Endothelial cell of umbilical vein (primary cell): ENCODE measurements around the gene LAP3.

Experiments used
- EZH2 ChIP-seq: IDR thresholded peaks from 2 replicates; pipeline ENCODE4 v1.6.1; 2012; ENCODE audit warnings: borderline replicate concordance, low read depth, mild to moderate bottlenecking, moderate library complexity, low read length, inconsistent platforms; ENCODE audit not compliant: severe bottlenecking
- FOS ChIP-seq: IDR thresholded peaks from 2 replicates; pipeline ENCODE4 v1.6.1; 2011; ENCODE audit warnings: mild to moderate bottlenecking, low read length, moderate library complexity, borderline replicate concordance; ENCODE audit not compliant: insufficient read depth
- GATA2 ChIP-seq: IDR thresholded peaks from 2 replicates; pipeline ENCODE4 v1.7.0; 2011; ENCODE audit warnings: low read depth, mild to moderate bottlenecking, moderate library complexity, mixed read lengths, low read length; ENCODE audit not compliant: insufficient read length, insufficient read depth
- JUN ChIP-seq: IDR thresholded peaks from 2 replicates; pipeline ENCODE4 v1.6.1; 2011; ENCODE audit warnings: borderline replicate concordance, low read depth; ENCODE audit not compliant: insufficient read length, insufficient read depth
- MYC ChIP-seq: IDR thresholded peaks from one replicate; pipeline ENCODE4 v1.6.1; 2011; ENCODE audit warnings: mild to moderate bottlenecking, low read depth, low read length
- POLR2A ChIP-seq: IDR thresholded peaks from 2 replicates; pipeline ENCODE4 v1.6.1; 2012; ENCODE audit warnings: low read depth, mild to moderate bottlenecking, control low read depth, low read length
- TF ChIP-seq, protein P1 (sequence below), 2 donors: IDR thresholded peaks; 1 replicate in 1 of 2; 2 replicates in 1 of 2; pipeline ENCODE4 v1.5.1; 2011; ENCODE audit warnings: low read length in 2 of 2, mild to moderate bottlenecking in 2 of 2, moderate library complexity in 2 of 2, control low read depth in 1 of 2, inconsistent platforms in 1 of 2, low read depth in 1 of 2; ENCODE audit not compliant: insufficient read depth in 1 of 2; ENCODE audit errors: extremely low read depth in 1 of 2
- TF ChIP-seq, protein P2 (sequence below): IDR thresholded peaks from 2 replicates; pipeline ENCODE4 v1.6.1; 2011; ENCODE audit not compliant: insufficient read depth, insufficient read length

- TF ChIP-seq, protein P1, sequence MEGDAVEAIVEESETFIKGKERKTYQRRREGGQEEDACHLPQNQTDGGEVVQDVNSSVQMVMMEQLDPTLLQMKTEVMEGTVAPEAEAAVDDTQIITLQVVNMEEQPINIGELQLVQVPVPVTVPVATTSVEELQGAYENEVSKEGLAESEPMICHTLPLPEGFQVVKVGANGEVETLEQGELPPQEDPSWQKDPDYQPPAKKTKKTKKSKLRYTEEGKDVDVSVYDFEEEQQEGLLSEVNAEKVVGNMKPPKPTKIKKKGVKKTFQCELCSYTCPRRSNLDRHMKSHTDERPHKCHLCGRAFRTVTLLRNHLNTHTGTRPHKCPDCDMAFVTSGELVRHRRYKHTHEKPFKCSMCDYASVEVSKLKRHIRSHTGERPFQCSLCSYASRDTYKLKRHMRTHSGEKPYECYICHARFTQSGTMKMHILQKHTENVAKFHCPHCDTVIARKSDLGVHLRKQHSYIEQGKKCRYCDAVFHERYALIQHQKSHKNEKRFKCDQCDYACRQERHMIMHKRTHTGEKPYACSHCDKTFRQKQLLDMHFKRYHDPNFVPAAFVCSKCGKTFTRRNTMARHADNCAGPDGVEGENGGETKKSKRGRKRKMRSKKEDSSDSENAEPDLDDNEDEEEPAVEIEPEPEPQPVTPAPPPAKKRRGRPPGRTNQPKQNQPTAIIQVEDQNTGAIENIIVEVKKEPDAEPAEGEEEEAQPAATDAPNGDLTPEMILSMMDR (IDR thresholded peaks at IDR 0.05; ENCODE audit: extremely low read depth in 1 of 2, insufficient read depth in 1 of 2, low read depth in 1 of 2, low read length in 2 of 2) = no peak
- TF ChIP-seq POLR2A (no peak), EZH2 (no peak), MYC (no peak), FOS (no peak), JUN (no peak), GATA2 (no peak)
- TF ChIP-seq, protein P2, sequence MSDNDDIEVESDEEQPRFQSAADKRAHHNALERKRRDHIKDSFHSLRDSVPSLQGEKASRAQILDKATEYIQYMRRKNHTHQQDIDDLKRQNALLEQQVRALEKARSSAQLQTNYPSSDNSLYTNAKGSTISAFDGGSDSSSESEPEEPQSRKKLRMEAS = no peak
These were observed 9.7 kb upstream of the LAP3 start for GRCh38 chr4:17567271-17567670.
